ENCODE measurements around the gene CRADD. TPM values are rescaled to one million over a fixed set of nuclear protein-coding genes. Genes with fewer than 3 reads are reported as not detected.
A peak's percentile ranks its signal among the peaks of the same experiment; 100 is the strongest.

The CRADD gene
- polyA plus RNA-seq, 4 donors = 11.3 to 16.2 (median 14.2) TPM

- no peak for DNase-seq (ENCODE audit: low read depth in 4 of 4, low spot score in 3 of 4)
Observed at GRCh38 chr12:93888964-93889363, 211.8 kb downstream of the CRADD start.

- DNase-seq (ENCODE audit: low read depth in 4 of 4, low spot score in 3 of 4) = no peak
Observed at GRCh38 chr12:93889516-93890212, 212.5 kb downstream of the CRADD start.

GRCh38 chr12:93892423-93893268, 215.5 kb downstream of the CRADD start:
- DNase-seq (ENCODE audit: low read depth in 4 of 4, low spot score in 3 of 4) = peak in 2 of 4 donors; percentile 33 to 34

DNA sequence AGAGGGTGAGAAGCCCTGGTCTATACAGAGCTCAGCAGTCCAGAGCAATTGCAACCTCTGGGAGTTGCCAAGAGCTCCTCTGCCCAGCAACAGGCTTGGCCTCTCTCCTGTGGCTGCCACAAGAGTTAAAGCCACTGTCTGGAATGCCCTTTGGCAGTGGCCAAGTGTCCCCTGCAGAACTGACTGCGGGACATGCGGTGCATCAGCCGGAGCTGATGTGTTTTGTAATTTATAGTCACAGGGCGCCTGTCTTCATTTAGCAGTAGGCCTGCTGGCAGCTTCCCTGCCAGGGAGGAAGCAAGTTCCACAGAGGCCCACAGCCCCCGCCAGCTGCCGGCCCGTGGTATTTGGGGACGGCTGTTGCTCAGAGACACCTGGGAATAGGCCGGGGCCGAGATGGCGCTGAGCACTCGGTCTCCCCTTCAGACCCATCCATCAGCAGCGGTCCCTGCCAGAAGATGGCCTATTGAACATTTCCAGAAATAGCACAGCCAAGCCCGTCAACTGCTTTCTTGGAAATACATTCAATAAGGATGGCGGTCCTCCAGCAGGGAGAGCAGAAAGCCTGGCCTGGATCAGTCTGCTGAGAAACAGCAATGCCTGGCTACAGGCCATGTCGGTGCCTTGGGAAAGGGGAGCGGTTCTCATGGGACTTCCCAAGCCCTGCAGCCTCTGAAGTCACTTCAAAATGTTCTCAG, 217.4 kb downstream of the CRADD start:
- DNase-seq (ENCODE audit: low read depth in 4 of 4, low spot score in 3 of 4) = peak in 3 of 4 donors; percentile 43 to 60 (median 44)

DNA sequence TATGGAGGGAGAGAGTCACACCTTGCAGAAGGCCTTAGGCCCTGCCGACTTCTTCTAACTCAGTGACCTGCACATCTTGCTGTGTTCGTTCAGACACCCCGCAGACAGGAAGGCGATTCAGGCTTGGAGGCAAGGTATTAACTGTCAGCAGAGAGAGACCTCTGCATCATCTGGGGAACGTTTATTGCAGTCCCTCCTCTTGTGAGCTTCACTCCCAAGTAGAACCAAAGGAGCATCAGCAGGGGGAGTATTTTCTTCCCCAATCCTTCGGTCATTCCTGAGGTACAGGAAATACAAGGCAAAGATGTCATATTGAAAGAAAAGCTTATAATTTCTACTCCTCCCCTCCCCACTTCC, 217.9 kb downstream of the CRADD start:
- DNase-seq (ENCODE audit: low read depth in 4 of 4, low spot score in 3 of 4) = no peak

- no peak for DNase-seq (ENCODE audit: low read depth in 4 of 4, low spot score in 3 of 4)
Observed at GRCh38 chr12:93896427-93896826, 219.3 kb downstream of the CRADD start.

DNA sequence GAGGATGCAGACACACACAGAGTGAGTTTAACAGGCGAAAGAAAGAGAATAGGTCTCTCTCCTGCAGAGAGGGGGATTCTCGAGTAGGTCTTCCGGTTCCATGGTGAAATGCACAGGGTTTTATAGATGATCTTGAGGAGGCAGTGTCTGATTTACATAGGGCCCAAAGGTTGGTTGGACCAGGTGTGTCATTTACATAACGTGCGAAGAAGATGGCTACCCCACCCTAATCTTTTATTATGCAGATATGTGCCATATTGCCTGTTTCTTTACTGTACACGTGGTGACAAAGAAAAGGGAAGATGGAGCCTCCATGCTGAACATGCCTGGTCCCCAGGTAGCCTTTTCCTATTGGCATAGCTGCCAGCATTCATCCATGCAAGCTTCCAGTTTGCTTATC, 219.8 kb downstream of the CRADD start:
- DNase-seq (ENCODE audit: low read depth in 4 of 4, low spot score in 3 of 4) = no peak

DNA sequence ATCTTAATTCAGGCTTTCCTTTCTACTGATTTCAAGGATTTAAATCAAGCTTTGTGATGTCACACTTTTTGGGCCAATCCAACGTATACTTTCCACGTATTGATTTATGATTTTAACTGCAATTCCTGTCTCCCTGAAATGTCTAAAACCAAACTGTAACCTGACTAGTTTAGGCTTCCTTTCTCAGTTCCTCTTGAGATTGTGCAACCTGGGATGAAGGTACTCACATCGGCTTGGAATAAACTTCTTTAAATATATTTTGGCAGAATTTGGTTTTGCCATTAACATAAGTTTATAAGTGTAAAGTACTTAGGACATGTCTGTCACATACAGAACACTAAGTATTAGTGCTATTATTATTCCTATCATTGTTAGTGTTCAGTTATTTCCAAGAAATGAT, 224.6 kb downstream of the CRADD start:
- no peak for DNase-seq (ENCODE audit: low read depth in 4 of 4, low spot score in 3 of 4)

DNA sequence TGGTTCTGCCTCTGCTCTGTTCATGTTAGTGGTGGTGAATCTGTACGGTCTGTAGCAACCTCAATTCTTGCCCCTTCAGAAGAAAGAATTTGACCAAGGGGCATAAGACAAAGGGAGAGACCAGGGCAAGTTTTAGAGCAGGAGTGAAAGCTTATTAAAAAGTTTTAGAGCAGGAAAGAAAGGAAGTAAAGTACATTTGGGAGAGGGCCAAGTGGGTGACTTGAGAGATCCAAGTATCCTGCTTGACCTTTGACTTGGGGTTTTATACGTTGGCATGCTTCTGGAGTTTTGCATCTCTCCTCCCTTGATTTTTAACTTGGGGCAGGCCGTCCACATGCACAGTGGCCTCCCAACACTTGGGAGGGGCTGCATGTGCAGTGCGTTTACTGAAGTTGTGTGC, 225.0 kb downstream of the CRADD start:
- no peak for DNase-seq (ENCODE audit: low read depth in 4 of 4, low spot score in 3 of 4)

DNA sequence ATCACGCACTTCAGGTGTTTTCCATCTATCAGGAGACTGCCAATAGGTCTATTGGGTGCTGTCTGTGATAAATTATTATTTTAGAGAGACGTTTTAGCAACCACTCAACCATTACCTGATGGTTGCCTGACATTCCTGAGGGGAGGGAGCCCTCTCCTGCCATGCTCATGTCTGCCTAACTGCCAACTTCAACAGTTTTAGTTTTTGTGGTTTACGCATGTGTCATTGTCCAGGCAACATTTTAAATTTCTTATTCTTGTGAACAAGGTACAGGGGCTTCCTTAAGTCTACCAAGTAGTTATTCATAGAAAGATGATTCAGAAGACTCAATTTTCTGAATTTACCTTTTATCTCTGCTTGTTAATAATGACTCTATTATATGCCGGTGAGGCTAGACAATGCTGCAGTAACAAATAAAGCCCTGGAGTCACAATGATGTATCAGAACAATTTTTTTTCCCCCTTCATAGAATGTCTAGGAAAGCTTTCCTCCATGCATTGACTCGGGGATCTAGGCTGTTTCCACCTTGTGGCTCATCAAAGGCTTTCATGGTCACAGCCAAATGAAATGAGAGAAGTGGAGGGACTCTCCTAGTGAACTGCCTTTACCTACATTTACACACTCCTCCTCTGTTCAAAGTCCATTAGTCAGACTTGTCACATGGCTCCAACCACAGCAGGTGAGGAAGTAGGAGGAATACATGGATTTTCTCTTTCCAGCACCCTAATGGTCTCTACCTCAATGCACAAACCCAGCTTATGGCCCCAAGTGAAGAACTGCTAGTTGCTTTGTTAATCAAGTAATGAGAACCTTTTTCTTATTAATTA, 225.8 kb downstream of the CRADD start:
- no peak for DNase-seq (ENCODE audit: low read depth in 4 of 4, low spot score in 3 of 4)

- no peak for DNase-seq (ENCODE audit: low read depth in 4 of 4, low spot score in 3 of 4)
Observed at GRCh38 chr12:93904124-93904523, 226.9 kb downstream of the CRADD start.

DNA sequence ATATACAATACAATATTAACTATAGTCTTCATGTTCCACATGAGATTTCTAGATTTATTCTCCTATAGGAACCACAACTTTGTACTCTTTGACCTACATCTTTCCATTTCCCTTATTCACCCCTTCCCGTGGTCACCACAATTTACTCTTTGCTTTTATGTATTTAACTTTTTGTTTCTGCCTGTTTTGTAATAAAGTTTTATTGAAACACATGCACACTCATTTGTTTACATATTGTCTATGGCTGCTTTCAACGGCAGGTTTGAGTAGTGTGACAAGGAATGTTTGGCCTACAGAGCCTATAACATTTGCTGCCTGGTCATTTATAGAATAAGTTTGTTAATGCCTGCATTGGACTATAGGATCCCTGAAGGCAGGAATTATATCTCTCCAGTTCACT, 231.1 kb downstream of the CRADD start:
- no peak for DNase-seq (ENCODE audit: low read depth in 4 of 4, low spot score in 3 of 4)

DNA sequence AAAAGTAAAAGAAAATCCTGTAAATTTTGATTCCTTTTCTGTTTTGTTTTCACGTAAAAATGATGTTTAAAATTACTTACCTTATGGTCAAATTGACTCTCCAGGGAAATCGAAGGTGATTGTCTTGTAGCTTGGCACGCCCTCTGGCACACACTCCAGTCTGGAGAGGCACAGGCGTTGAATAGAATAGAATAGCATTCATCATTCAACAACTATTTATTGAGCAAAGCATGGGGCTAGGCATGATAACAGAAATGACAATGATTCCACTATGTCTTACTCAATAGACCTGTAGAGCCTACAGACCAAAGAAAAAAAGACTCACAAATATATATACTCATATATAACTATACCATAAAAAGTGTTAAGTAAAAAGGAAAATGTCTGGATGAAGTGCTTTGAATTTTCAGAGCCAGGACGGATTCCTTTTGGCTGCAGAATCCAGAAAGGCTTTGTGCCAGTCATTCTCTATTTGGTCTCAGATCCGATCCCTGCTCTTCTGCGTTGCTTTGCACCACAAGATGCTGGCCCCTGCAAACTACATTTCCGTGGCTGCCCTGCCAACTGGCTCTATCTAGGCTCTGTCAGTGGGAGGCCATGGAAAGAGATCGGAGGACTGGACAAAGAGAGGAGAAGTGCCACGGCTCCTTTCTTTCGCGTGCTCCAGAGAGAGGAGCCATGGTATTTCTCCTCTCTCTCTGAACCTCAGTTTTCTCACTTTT, 231.8 kb downstream of the CRADD start:
- DNase-seq (ENCODE audit: low read depth in 4 of 4, low spot score in 3 of 4) = no peak

- DNase-seq (ENCODE audit: low read depth in 4 of 4, low spot score in 3 of 4) = no peak
Observed at GRCh38 chr12:93911396-93911795, 234.2 kb downstream of the CRADD start.

GRCh38 chr12:93912086-93912733, 235.0 kb downstream of the CRADD start:
- no peak for DNase-seq (ENCODE audit: low read depth in 4 of 4, low spot score in 3 of 4)

- no peak for DNase-seq (ENCODE audit: low read depth in 4 of 4, low spot score in 3 of 4)
Observed at GRCh38 chr12:93913845-93914244, 236.7 kb downstream of the CRADD start.

- no peak for DNase-seq (ENCODE audit: low read depth in 4 of 4, low spot score in 3 of 4)
Observed at GRCh38 chr12:93914281-93914680, 237.1 kb downstream of the CRADD start.

GRCh38 chr12:93915411-93915810, 238.2 kb downstream of the CRADD start:
- no peak for DNase-seq (ENCODE audit: low read depth in 4 of 4, low spot score in 3 of 4)

DNA sequence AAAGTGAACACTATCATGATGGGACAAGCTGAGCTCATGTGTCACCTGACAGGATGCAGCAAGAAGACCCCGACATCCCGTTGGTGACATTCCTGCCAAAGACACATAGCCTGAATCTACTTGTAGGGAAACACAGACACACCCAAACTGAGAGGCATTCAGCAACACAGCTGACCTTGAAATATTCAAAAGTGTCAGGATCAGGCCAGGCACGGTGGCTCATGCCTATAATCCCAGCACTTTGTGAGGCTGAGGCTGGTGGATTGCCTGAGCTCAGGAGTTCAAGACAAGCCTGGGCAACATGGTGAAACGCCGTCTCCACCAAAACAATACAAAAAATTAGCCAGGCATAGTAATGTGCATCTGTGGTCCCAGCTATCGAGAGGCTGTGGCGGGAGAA, 239.2 kb downstream of the CRADD start:
- no peak for DNase-seq (ENCODE audit: low read depth in 4 of 4, low spot score in 3 of 4)
